HG03139 (cell line): ENCODE results near the gene TUNAR.

Experiments used
- ATAC-seq: cut with Tn5 transposase; IDR thresholded peaks from one replicate; pipeline ENCODE4 v1.9.1; 2021; ENCODE audit not compliant: unreplicated experiment

The TUNAR gene

DNA sequence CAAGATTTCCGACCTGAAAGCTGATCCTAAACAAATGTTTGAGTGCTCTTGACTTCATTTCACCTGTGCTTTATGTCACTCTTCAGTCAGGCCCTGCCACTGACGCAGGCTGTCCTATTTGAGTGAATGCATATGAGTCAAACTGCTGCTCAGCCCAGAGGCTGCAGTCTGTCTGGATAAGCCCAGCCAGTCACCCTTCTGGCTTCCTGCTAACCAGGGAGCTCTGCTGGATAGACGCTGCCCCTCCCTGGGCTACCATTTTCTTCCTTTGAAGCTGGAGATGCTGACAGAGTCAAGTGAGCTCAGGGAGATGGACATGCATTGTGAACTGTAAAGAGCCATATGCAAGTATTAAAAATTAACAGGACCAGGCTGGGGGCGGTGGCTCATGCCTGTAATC, 5.1 kb upstream of the TUNAR start:
- no peak for ATAC-seq

DNA sequence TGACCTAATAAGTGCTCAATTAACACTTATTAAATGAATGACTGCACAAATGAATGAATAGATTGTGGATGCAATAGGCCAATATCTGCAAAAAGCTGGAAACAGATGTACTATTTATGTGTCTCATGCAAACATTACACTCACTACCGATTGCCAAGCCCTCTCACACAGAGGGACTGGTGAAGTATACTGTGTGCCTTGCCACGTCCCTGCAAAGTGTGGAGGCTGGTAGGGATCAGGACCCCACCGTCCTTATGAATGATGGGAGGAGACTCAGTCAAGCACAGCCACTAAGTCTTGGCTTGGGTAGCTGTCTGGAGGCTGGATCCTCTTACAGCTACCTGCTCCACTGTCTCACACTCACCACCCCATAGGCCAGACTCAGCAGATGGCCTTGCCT, 3.9 kb upstream of the TUNAR start:
- ATAC-seq = no peak

DNA sequence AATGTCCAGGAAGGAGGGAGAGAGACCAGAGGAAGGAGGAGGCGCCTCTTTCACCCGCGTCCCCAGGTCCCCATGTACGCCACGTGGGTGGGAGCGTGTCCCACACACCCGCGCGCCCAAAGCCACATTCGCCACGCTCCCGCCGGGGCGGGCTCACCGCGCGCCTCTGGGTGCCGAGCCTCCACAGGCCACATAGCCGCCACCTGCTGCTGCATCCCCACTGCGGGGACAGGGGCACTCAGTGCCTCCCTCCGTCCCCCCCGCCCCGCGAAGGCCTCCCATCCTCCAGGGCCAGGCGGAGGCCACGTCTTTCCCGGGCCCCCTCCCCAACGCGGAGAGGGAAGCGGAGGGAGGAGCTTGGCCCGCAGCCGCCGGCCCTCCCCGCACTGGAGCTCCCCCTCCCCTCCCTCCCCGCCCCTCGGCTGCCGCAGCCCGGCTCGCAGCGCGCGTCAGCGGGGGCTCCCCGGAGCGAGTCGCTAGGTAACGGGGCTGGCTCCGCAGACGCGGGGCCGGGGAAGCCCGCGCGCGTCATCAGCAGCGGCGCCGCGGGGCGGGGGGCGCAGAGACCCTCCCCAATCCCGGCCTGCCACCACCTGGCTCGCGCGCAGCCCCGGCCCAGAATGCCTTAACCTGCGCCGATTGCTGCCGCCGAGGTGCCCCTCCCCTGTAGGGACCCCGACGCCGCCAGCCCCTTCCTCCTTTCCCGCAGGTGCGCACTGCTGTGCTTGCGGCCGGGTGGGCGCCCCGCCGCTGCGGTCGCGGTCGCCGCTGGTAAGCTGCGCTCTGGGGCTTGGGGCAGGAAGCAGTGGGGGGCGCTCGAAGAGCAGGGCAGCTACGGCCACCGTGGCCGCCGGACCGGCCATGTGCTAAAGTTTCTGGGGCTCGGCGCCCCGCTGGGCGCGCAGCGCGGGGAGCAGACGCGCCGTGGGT, 536 bp upstream of the TUNAR start:
- no peak for ATAC-seq

DNA sequence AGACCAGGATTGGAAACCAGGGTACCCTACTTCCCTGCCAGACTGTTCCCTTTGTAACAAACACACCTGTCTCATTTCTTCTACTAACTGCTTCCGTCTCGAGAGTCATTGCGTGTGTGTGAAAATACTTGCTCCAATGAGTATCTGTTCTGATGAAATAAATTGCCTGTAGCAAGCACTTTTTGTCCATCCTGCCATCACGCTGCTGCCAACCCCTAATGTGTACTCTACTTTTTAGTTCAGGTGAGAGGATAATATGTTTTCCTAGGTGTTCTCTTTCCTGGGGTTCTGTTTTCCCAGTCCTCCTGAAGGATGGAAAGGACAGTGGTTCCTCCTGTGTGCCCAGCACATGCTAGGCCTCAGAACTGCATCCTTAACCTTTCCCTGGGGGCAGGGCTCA, 1.0 kb downstream of the TUNAR start:
- ATAC-seq = no peak

DNA sequence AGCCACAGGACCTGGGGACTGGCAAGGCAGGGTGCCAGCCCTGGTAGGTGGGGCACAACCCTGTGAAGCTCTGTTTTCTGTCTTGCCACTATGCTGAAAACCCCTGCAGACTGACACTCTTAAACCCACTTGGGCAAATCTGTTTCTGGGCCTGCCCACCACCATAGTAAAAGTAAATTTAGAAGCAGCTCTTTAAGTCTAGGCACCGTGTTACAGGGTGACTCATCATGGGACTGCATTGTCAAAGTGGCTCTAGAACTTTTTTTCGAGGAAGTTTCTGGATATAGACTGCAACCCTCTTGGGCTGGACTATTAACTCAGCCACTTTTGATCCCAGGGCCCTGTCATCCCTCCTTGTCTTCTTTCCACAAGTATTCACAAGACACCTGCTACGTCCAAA, 7.7 kb downstream of the TUNAR start:
- ATAC-seq = no peak

DNA sequence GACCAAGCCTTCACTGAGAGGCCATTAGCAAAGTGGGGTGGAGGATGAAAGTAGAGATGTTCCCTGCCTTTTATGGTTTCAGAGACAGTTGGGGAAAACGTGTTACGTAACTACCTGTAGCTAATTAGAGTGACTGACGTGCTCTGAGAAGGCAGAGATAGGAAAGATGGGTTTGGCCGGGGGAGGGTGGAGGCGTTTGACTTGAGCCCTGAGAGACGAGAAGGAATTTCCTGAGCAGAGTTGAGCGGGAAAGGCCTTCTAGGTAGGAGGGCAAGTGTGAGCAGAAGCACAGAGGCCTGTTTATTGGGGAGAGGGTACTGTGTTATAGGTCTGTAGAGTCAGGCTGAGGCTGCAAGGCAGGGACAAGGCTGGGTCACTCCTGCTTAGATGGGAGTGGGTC, 8.6 kb downstream of the TUNAR start:
- ATAC-seq = no peak

DNA sequence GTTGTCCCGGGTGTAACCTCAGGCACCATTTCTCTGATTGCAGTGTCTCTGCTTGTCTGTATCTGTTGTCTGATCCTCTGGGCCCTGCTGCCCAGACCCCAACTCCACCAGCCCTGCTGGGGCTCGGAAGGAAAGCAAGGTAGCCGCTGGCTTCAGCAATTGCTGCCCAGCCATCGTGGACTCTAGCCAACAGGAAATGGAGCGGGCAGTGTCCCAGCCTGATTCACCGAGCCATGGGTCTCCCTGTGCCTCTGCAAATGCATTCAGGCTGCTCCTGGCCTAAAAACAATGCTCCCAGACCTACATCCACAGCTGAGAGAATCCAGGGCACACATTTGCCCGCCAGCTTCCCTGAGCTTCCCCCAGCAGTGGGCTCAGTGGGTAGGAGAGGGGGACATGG, 9.2 kb downstream of the TUNAR start:
- no peak for ATAC-seq

DNA sequence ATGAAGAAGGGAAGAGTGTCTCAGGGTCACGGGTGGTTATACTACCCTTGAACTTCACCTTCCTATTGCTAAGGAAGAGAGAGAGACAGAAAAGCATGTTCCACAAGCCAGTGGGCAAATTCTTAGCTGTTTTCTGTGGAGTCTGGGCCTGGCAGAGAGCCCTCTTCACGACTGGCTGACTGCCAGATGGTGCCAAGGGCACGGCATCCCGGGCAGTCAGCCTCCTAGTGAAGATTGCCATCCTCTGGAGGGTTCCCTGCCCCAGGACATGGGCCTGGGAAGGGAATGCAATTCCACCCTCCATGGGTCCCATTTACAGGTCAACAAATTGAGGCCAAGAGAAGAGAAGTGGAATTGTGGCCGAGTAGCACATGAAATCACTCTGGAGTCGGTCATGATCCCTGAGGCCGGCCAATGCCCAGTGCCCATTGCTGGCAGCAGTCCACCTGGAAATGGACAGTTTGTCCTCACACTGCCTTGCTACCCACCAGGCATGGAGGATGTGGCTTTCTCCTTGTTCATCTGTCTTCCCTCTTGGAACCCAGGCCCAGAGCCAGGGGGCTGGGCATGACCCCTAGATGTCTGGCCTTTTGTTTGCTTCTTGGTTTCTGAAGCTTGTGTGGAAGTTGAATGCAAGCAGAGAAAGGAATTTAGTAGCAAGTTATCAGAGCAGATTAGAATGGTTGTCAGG, 9.9 kb downstream of the TUNAR start:
- no peak for ATAC-seq

DNA sequence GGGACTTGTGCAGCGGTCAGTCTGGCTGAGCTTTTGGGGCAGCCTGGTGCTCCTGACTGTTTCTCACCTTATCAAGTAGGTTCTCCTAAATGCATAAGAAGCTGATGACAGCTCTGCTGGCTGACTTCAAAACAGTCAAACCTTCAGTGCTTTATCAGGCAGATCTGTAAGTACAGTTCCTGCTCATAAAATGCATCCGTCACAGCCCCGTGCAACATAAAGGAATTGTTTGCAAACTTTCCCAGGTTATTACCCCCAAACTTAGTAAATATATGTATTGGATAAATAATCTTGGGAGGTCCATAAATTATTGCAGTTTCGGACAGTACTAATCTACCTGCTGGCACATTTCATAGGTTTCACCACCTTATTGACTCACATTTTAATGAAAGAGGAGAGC, 10.7 kb downstream of the TUNAR start:
- no peak for ATAC-seq

DNA sequence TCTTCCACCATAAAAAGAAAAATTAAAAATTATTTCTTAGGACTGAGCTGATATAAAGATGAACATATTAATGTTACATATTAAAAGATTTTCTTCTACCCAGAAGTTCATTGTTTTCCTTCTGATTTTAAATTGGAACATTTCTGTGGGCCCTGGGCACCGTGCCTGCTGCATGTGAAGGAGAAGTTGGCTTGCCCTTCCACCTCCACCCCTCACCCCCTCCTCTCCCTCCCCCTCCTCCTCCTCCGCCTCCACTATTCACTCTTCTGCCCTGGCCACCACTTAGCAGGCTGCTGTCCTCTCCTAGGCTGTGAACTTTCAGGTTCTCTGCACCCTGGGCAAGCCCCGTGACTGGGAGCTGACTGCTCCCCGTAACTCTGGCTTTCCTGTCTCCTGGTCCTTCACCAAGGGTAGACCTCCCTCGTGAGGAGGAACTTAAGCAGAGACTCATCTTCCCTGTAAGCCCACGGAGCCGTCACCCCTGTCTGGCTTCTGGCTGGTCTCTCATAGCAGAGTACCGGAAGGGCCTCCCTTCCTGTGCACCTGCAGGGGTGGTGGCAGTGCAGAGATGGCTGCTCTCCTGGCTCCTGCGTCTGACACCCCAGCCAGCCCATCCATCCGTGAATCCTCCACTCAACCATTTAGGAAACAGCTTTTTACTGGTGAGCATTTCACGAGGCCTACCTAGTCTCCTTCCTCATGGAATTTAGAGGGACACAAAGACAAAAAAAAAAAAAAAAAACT, 12.8 kb downstream of the TUNAR start:
- no peak for ATAC-seq

DNA sequence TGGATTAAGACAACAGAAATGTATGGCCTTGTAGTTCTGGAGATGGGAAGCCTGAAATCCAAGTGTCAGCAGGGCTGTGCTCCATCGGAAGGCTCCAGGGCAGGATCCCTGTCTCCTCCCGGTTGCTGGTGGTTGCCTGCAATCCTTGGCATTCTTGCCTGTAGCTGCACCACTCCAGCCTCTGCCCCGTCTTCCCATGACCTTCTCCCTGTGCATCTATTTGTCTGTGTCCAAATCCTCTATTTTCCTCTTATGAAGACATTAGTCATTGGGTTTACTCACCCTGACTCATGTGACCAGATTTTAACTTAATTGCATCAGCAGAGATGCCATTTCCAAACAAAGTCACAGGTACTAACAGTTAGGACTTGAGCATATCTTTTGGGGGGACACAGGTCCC, 15.1 kb downstream of the TUNAR start:
- ATAC-seq = no peak

DNA sequence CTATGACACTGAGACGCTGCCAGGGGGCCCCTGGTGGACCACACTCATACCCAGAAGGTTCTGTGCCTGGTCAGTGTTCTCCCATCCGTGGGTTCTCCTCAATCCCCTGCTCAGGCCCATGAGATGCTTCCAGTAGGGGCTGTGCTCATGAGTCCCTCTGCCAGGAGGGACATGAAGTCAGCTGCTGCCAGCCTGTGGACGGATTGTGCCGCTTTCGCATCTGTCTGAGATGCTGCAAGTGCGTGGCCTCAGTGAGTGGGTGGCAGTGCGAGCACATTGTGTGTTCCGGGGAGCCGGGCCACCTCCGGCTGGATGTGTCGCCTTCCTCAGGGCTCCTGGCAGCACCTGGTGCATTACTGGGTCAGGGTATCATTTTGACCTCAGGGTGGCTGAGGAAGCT, 15.5 kb downstream of the TUNAR start:
- no peak for ATAC-seq

DNA sequence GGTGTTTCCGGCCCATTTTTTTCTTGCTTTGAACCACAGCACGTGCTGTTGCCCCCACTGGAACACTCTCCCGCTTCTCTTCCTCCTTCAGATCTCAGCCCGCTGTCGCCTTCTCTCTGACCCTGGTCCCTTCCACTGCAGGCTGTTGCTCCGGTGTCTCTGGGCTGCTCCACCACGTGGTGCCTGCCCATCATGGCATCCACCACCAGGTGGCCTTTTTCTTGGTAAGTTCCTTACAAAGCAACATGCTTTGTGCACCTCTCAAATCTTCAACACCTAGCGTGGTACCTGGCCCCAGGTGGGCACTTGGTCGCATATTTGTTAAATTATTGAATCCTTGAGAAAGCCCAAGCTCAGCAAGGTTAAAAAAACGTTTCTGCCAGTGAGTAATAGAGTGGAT, 19.1 kb downstream of the TUNAR start:
- ATAC-seq = no peak

DNA sequence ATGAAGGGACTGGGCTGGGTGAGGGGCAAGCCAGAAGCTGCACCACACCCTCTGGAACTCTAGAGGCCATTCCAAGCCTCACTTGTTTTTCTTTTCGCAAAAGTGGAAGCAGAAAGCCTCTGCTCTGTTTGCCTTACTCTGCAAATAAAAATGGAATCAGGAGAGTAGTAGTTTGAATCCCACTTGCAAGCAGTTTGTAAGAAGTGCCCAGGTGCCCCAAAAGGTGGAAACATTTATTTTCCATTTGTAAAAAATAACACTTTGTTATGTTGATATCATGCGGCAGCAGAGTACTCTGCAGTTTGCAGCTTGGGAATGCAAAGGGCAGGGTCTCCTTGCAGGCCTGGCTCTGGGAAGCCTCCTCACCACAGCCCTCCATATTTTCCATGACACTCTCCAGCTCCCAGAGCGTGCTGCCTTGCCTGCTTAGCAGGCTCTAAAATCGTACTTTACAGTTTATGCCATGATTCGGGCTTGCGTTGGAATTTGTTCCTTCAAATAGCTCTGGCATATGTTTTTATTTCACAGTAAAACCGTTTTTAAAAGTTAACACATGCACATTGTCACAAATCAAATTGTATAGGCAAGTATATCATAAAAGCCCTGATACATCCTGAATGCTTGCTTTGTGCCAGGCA, 20.0 kb downstream of the TUNAR start:
- ATAC-seq = no peak

DNA sequence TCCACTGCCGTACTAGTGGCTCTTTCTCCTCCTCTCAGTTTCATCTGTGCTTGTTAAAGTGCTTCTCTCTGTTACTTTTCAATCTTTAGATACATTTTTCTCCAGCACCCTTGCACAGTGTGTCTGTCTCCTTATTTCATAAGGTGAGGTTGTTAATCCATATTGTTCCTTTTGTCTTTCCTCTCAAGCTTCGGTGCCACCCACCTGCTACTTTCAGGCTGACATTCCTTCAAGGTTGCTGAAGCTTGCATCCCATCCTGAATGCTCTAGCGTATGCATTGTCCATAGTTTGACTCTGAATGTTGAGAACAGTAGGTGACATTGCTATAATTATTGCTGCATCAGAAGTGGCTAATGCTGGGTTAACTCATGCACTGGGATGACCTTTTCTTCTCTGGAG, 20.6 kb downstream of the TUNAR start:
- no peak for ATAC-seq

DNA sequence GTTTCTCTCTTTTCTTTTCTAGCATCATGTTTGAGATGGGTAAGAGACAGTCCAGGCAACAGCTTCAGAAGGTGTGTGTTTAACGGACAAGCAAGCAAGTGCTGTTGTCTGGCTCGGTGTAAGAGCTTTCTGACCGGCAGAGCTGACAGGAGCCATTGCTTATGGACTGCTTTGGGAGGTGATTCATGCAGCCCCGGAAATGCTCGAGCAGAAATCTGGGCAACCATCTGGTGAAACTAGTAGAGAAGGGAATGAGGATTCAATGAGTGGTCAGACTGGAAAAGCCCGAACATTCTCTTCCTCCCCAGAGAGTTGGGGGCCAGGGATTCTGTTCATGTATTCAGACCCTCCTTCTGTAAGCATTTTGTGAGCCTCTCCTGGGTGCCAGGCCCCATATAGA, 24.4 kb downstream of the TUNAR start:
- no peak for ATAC-seq

DNA sequence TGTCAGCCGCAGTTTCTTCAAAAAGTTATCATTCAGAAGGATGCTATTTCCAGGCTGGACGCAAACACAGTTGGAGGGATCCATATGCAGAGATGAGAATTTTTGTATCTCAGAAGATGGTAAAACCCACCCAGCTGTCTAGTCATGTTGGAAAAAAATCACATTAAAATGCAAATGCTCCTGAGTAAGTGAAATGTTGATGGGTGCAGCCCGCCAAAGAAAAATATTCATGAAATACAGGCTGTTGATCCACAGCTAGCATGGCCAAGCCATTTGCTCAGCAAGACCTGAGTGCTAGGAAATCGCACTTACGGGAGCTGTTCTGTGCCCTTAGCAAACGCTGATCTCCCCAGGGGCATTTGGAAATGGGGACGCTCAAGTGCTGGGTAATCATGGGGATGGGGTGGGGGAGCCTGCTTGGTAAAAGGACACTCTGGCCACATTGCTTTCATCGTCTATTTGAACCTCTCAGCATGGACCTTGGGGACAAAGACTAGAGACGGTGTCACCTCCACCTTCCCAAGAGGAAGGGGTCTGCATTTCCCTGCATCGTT, 25.7 kb downstream of the TUNAR start:
- ATAC-seq = no peak

DNA sequence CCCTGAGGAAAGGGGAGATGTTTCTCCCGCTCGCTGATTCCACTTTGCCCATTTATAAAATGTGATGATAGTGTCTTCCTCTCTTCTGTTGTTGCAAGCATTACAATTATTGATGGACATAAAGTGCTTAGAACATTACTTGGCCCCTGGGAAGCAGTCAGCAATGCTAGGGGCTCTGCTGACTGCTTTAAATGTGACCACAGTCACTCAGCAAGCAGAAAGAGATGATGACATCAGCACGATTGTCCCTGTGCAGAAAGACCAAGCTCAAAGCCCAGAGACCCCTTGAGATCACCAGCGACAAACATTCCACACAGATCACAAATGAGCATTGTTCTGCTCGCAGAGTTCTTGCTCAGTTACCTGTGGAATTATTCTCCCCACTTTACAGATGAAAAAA, 26.5 kb downstream of the TUNAR start:
- no peak for ATAC-seq

DNA sequence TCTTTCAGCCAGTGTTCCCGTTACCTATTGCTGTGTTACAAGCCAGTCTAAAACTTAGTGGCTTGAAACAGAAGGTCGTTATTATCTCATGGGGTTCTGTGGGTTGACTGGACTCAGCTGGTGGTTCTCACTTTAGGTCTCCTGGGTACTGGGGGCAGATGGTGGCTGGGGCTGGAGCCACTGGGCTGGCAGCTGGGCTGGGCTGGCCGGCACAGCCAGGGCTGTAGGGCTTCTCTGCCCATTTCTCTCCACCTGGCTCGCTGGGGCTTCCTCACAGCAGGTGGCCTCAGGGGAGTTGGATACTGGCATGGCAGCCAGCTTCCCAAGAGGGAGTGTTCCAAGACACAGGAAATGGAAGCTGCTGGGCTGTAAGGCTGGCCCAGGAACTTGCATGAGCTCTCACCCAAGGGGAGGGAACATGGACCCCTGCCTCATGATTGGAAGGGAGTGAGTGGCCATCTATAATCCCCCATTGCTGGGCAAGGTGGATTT, 27.0 kb downstream of the TUNAR start:
- no peak for ATAC-seq

DNA sequence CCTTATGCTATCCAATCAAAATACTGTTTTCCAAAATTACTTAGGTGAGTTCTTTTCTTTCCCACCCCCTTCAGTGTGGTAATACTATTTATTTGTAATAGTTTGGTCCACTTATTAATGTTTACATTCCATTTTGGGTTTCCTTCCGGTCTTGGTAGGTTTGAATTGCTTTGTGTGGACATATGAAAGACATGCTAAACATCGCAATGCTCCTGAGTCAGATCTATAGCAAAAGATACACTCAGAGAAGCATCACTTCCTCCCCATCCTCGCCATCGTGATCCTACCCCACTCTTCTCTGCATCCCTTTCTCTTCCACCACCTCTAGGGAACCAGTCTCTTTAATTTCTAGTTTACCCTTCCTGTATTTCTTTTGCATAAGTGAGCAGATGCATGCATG, 30.0 kb downstream of the TUNAR start:
- no peak for ATAC-seq

DNA sequence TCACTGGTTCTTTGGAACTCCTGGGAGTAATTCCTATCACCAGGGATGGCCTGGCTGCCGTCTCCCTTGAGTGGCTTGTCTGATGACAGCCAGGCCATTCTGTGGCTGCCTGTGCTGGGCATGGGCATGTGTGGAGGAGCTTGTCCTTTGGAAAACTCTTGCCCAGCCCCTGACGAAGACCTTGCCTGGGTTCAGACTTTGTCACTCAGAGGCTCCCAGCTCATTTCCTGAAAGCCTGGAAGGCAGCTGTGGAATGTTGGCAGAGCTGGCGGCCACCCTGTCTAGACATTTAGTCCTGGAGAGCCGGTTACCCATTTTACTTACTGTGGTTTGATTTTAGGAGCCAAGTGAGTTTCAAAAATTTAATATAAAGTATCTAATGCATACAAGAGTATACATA, 34.0 kb downstream of the TUNAR start:
- ATAC-seq = no peak
